ENCODE data around the gene ALDH1B1. TPM values are rescaled to one million over a fixed set of nuclear protein-coding genes. Genes with fewer than 3 reads are reported as not detected.

Gene ALDH1B1
- total and polyA plus RNA-seq, 2 of the 13 experiments (the other 11 are each of a cell fraction or from before 2014, with no cell fraction given) = 45.1 to 125 TPM

GRCh38 chr9:38376021-38376670 lies 16.4 kb upstream of the ALDH1B1 start (continued):
- TF ChIP-seq ZNF251 (CRISPR knock-in tag; IDR thresholded peaks at IDR 0.05) = no peak
- TF ChIP-seq CCDC6 (CRISPR knock-in tag; IDR thresholded peaks at IDR 0.05) = 0 out of 2 replicates have a peak, but pooled peaks have one; percentile 19
- no peak for TF ChIP-seq KLF12 (CRISPR knock-in tag; IDR thresholded peaks at IDR 0.05; ENCODE audit: borderline replicate concordance)
- no peak for TF ChIP-seq CBX1 (IDR thresholded peaks at IDR 0.05; ENCODE audit: low read depth)
- TF ChIP-seq MTA1 (CRISPR knock-in tag; IDR thresholded peaks at IDR 0.05; ENCODE audit: borderline replicate concordance) = 0 out of 2 replicates have a peak, but pooled peaks have one; percentile 31
- TF ChIP-seq DRAP1 (CRISPR knock-in tag; IDR thresholded peaks at IDR 0.05) = no peak
- TF ChIP-seq ZNF564 (CRISPR knock-in tag; IDR thresholded peaks at IDR 0.05) = no peak
- TF ChIP-seq ZNF24 (IDR thresholded peaks at IDR 0.05) = no peak
- no peak for TF ChIP-seq MED13 (CRISPR knock-in tag; IDR thresholded peaks at IDR 0.05)
- no peak for TF ChIP-seq KLF13 (CRISPR knock-in tag; IDR thresholded peaks at IDR 0.05)
- no peak for TF ChIP-seq STAG1 (CRISPR knock-in tag; IDR thresholded peaks at IDR 0.05)
- no peak for TF ChIP-seq ZNF766 (CRISPR knock-in tag; IDR thresholded peaks at IDR 0.05; ENCODE audit: borderline replicate concordance)
- TF ChIP-seq TFDP1 (CRISPR knock-in tag; IDR thresholded peaks at IDR 0.05; ENCODE audit: borderline replicate concordance) = no peak
- TF ChIP-seq EZH2 (conservative IDR thresholded peaks at IDR 0.05; ENCODE audit: low read depth, low read length) = no peak
- TF ChIP-seq, protein P1, sequence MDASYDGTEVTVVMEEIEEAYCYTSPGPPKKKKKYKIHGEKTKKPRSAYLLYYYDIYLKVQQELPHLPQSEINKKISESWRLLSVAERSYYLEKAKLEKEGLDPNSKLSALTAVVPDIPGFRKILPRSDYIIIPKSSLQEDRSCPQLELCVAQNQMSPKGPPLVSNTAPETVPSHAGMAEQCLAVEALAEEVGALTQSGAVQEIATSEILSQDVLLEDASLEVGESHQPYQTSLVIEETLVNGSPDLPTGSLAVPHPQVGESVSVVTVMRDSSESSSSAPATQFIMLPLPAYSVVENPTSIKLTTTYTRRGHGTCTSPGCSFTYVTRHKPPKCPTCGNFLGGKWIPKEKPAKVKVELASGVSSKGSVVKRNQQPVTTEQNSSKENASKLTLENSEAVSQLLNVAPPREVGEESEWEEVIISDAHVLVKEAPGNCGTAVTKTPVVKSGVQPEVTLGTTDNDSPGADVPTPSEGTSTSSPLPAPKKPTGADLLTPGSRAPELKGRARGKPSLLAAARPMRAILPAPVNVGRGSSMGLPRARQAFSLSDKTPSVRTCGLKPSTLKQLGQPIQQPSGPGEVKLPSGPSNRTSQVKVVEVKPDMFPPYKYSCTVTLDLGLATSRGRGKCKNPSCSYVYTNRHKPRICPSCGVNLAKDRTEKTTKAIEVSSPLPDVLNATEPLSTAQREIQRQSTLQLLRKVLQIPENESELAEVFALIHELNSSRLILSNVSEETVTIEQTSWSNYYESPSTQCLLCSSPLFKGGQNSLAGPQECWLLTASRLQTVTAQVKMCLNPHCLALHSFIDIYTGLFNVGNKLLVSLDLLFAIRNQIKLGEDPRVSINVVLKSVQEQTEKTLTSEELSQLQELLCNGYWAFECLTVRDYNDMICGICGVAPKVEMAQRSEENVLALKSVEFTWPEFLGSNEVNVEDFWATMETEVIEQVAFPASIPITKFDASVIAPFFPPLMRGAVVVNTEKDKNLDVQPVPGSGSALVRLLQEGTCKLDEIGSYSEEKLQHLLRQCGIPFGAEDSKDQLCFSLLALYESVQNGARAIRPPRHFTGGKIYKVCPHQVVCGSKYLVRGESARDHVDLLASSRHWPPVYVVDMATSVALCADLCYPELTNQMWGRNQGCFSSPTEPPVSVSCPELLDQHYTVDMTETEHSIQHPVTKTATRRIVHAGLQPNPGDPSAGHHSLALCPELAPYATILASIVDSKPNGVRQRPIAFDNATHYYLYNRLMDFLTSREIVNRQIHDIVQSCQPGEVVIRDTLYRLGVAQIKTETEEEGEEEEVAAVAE (CRISPR knock-in tag; IDR thresholded peaks at IDR 0.05; ENCODE audit: borderline replicate concordance) = no peak
- no peak for TF ChIP-seq CENPBD1 (CRISPR knock-in tag; IDR thresholded peaks at IDR 0.05; ENCODE audit: borderline replicate concordance, low read depth)
- TF ChIP-seq ZBTB42 (CRISPR knock-in tag; IDR thresholded peaks at IDR 0.05) = no peak
- TF ChIP-seq ZFP82 (CRISPR knock-in tag; IDR thresholded peaks at IDR 0.05; ENCODE audit: borderline replicate concordance) = no peak
- TF ChIP-seq PRPF4 (IDR thresholded peaks at IDR 0.05; ENCODE audit: low read depth, low read length, poor library complexity, severe bottlenecking) = no peak

Data from HepG2 (cell line).